ENCODE results near the gene CISTR. TPM values are rescaled to one million over a fixed set of nuclear protein-coding genes. Genes with fewer than 3 reads are reported as not detected.

CISTR gene
- total and polyA plus RNA-seq, 2 donors (not counting 1 experiment from before 2014, with no cell fraction given), result not detected

- peaks cover 31% of the 10 kb centered on the region for H3K27me3 ChIP-seq (ENCODE audit: control insufficient read depth, insufficient read depth, low read length)
- no peak overlapping the region for H3K9ac ChIP-seq (ENCODE audit: insufficient read depth, low read length)
- no peak overlapping the region for H3K4me3 ChIP-seq (replicated peaks in 1 of 4; ENCODE audit: control extremely low read depth in 1 of 4, insufficient read depth in 1 of 4, low read depth in 3 of 4, low read length in 4 of 4)
- H3K4me2 ChIP-seq (ENCODE audit: extremely low read depth, insufficient read depth, low read length), result no peak overlapping the region
- TF ChIP-seq, protein P1, sequence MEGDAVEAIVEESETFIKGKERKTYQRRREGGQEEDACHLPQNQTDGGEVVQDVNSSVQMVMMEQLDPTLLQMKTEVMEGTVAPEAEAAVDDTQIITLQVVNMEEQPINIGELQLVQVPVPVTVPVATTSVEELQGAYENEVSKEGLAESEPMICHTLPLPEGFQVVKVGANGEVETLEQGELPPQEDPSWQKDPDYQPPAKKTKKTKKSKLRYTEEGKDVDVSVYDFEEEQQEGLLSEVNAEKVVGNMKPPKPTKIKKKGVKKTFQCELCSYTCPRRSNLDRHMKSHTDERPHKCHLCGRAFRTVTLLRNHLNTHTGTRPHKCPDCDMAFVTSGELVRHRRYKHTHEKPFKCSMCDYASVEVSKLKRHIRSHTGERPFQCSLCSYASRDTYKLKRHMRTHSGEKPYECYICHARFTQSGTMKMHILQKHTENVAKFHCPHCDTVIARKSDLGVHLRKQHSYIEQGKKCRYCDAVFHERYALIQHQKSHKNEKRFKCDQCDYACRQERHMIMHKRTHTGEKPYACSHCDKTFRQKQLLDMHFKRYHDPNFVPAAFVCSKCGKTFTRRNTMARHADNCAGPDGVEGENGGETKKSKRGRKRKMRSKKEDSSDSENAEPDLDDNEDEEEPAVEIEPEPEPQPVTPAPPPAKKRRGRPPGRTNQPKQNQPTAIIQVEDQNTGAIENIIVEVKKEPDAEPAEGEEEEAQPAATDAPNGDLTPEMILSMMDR (conservative IDR thresholded peaks at IDR 0.05 in 1 of 2, IDR thresholded peaks at IDR 0.05 in 1 of 2; ENCODE audit: low read depth in 1 of 2, low read length in 2 of 2), result no peak
- no peak for TF ChIP-seq EZH2 (IDR thresholded peaks at IDR 0.05; ENCODE audit: low read length, missing control alignments)
- no peaks in the 10 kb centered on the region for H4K20me1 ChIP-seq (ENCODE audit: control insufficient read depth, extremely low read depth, insufficient read depth, low read length)
- H3K27ac ChIP-seq (ENCODE audit: insufficient read depth, low read length), result no peak overlapping the region
- H3K4me1 ChIP-seq (ENCODE audit: control insufficient read depth, extremely low read depth, insufficient read depth, low read length), result peaks cover 5% of the 10 kb centered on the region
- no peaks in the 10 kb centered on the region for H3K9me3 ChIP-seq (ENCODE audit: control insufficient read depth, insufficient read depth, low read depth, low read length)
- no peaks in the 10 kb centered on the region for H3K36me3 ChIP-seq (ENCODE audit: control insufficient read depth, insufficient read depth, low read length)
- peak in 1 of 2 donors; percentile 12 for DNase-seq (ENCODE audit: low read depth in 2 of 2)
- no peaks in the 10 kb centered on the region for H3K79me2 ChIP-seq (ENCODE audit: control insufficient read depth, insufficient read depth, low read length)
- H2AFZ ChIP-seq (ENCODE audit: low read length), result no peak overlapping the region
These were observed 51.2 kb downstream of the CISTR start for GRCh38 chr12:53700567-53700966.

DNA sequence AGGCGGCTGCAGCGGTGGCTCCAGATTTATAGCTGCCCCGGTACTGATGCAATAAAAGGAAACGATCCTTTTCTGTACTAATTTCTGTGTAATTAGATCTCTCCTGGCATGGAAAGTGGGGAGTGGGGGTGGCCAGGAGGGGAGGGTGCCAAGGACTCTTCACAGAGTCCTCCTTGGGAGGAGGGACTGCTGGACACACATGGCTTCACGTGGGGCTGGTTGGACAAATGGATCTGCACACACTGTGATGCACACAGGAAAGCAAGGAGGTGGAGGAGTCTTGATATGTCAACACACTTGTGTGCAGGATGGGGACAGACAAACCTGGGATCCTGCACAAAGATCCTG is 52.1 kb downstream of the CISTR start:
- Histone ChIP-seq H3K9me3 (ENCODE audit: control insufficient read depth, insufficient read depth, low read depth, low read length) (no peaks in the 10 kb centered on the region), H3K79me2 (ENCODE audit: control insufficient read depth, insufficient read depth, low read length) (no peaks in the 10 kb centered on the region), H3K27me3 (ENCODE audit: control insufficient read depth, insufficient read depth, low read length) (peaks cover 29% of the 10 kb centered on the region), H3K36me3 (ENCODE audit: control insufficient read depth, insufficient read depth, low read length) (no peaks in the 10 kb centered on the region), H3K4me3 (replicated peaks in 1 of 4; ENCODE audit: control extremely low read depth in 1 of 4, insufficient read depth in 1 of 4, low read depth in 3 of 4, low read length in 4 of 4) (no peak overlapping the region), H3K4me2 (ENCODE audit: extremely low read depth, insufficient read depth, low read length) (no peak overlapping the region), H2AFZ (ENCODE audit: low read length) (no peak overlapping the region), H3K4me1 (ENCODE audit: control insufficient read depth, extremely low read depth, insufficient read depth, low read length) (peaks cover 5% of the 10 kb centered on the region), H3K27ac (ENCODE audit: insufficient read depth, low read length) (no peak overlapping the region), H3K9ac (ENCODE audit: insufficient read depth, low read length) (no peak overlapping the region), H4K20me1 (ENCODE audit: control insufficient read depth, extremely low read depth, insufficient read depth, low read length) (no peaks in the 10 kb centered on the region)
- TF ChIP-seq, protein P1 (conservative IDR thresholded peaks at IDR 0.05 in 1 of 2, IDR thresholded peaks at IDR 0.05 in 1 of 2; ENCODE audit: low read depth in 1 of 2, low read length in 2 of 2), result no peak
- no peak for TF ChIP-seq EZH2 (IDR thresholded peaks at IDR 0.05; ENCODE audit: low read length, missing control alignments)
- no peak for DNase-seq (ENCODE audit: low read depth in 2 of 2)

DNA sequence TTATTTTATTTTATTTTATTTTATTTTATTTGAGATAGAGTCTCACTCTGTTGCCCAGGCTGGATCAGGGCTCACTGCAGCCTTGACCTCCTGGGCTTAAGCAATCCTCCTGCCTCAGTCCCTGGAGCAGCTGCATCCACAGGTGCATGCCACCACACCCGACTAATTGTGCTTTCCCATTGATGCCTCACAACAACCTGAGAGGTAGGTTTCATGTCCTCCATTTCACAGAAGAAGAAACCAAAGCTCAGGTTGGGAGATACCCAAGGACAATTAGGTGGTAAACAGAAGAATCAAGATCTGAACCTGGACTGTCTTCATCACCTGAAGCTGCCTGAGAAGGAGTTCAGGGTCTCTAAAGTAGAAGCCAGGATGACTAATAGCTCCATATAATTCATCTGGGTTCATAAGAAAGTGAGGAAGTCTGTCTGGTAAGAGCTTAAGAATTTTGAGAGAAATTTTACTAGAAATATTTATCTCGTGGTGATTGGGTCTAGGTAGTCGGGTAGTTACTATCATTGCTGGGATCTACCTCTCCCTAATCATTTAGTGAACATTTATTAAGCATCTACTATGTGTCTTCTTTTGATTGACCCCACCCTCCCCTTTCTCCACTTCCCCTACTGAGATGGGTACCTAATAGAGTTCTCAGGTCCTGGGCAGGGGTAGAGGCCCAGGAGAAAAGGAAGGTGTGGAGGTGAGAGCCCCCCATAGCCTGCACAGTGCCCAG is 52.7 kb downstream of the CISTR start:
- Histone ChIP-seq H3K36me3 (ENCODE audit: control insufficient read depth, insufficient read depth, low read length) (no peaks in the 10 kb centered on the region), H3K9me3 (ENCODE audit: control insufficient read depth, insufficient read depth, low read depth, low read length) (no peaks in the 10 kb centered on the region), H3K4me3 (replicated peaks in 1 of 4; ENCODE audit: control extremely low read depth in 1 of 4, insufficient read depth in 1 of 4, low read depth in 3 of 4, low read length in 4 of 4) (no peak overlapping the region), H3K27ac (ENCODE audit: insufficient read depth, low read length) (no peak overlapping the region), H3K9ac (ENCODE audit: insufficient read depth, low read length) (no peak overlapping the region), H3K27me3 (ENCODE audit: control insufficient read depth, insufficient read depth, low read length) (peaks cover 27% of the 10 kb centered on the region), H3K79me2 (ENCODE audit: control insufficient read depth, insufficient read depth, low read length) (no peaks in the 10 kb centered on the region), H3K4me1 (ENCODE audit: control insufficient read depth, extremely low read depth, insufficient read depth, low read length) (peaks cover 5% of the 10 kb centered on the region), H3K4me2 (ENCODE audit: extremely low read depth, insufficient read depth, low read length) (no peak overlapping the region), H4K20me1 (ENCODE audit: control insufficient read depth, extremely low read depth, insufficient read depth, low read length) (no peaks in the 10 kb centered on the region), H2AFZ (ENCODE audit: low read length) (no peak overlapping the region)
- no peak for DNase-seq (ENCODE audit: low read depth in 2 of 2)
- TF ChIP-seq, protein P1 (conservative IDR thresholded peaks at IDR 0.05 in 1 of 2, IDR thresholded peaks at IDR 0.05 in 1 of 2; ENCODE audit: low read depth in 1 of 2, low read length in 2 of 2), result no peak
- TF ChIP-seq EZH2 (IDR thresholded peaks at IDR 0.05; ENCODE audit: low read length, missing control alignments), result no peak

All from fibroblast of lung (primary cell).